K562 (cell line): ENCODE measurements around the gene SLC26A5.

ENCODE experiments used
- PHF8 ChIP-seq: fragments of 200-600 bp; sonication (generic); IDR thresholded peaks from 2 replicates; pipeline ENCODE4 v1.6.1; 2012; ENCODE audit warnings: mixed run types, mild to moderate bottlenecking, inconsistent platforms, low read length, moderate library complexity, borderline replicate concordance
- TFE3 ChIP-seq: fragments of 450-650 bp; formaldehyde crosslinking; IDR thresholded peaks from 2 replicates; pipeline ENCODE4 v1.4.0; 2020; ENCODE audit warnings: mild to moderate bottlenecking, mixed read lengths

GRCh38 chr7:103343758-103344452 is 102.1 kb downstream of the SLC26A5 start:
- TF ChIP-seq PHF8 (no peak), TFE3 (CRISPR knock-in tag) (no peak)
